HG02610 (cell line): ENCODE results near the gene BMP6.

Experiments used
- ATAC-seq: cut with Tn5 transposase; IDR thresholded peaks from one replicate; pipeline ENCODE4 v1.9.1; 2021; ENCODE audit warnings: mild to moderate bottlenecking, moderate library complexity; ENCODE audit not compliant: unreplicated experiment

The BMP6 gene

GRCh38 chr6:7725849-7726415 lies at the start of gene BMP6:
BMP6 (plus strand) TSS chr6:7726099; CDS start chr6:7726956, 857 bp downstream.
- peak; percentile 83 for ATAC-seq

DNA sequence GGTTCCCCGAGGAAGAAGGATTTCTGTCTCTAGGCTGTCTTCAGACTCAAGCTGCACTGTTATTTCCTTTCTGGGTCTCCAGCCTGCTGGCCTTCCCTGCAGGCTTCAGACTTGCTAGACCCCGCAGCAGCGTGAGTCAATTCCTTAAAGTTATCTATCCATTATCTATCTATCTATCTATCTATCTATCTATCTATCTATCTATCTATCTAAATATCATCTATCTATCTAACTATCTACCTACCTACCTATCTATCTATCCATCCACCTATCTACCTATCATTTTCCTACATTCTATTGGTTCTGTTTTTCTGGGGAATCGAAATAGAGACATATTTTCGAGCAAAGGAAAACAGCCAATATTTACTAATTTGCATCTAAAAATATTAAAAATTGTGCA lies 48.7 kb upstream of the BMP6 start:
- no peak for ATAC-seq

DNA sequence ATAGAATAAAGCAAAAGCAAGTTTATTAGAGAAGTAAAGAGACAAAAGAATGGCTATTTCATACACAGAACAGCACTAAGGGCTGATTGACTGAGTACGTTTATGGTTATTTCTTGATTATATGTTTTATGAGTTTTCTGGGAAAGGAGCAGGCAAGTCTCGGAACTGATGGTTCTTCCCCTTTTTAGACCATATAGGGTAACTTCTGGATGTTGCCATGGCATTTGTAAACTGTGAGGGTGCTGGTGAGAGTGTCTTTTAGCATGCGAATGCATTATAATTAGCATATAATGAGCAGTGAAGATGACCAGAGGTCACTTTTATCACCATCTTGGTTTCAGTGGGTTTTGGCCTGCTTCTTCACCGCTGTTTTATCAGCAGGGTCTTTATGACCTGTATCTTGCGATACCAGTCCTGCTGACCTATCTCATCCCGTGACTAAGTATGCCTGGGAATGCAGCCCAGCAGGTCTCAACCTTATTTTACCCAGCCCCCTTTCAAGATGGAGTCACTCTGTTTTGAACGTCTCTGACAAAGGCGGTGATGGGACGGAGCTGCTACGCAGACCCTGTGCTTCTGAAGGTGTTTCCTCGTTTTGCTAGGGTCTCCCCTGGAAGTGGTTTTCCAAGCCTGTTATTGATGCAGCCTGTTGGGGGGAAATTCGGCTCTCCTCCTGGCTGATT lies 45.4 kb upstream of the BMP6 start:
- ATAC-seq: no peak

GRCh38 chr6:7681449-7681848 lies 44.5 kb upstream of the BMP6 start:
- no peak for ATAC-seq

GRCh38 chr6:7684076-7684475 lies 41.8 kb upstream of the BMP6 start:
- no peak for ATAC-seq

DNA sequence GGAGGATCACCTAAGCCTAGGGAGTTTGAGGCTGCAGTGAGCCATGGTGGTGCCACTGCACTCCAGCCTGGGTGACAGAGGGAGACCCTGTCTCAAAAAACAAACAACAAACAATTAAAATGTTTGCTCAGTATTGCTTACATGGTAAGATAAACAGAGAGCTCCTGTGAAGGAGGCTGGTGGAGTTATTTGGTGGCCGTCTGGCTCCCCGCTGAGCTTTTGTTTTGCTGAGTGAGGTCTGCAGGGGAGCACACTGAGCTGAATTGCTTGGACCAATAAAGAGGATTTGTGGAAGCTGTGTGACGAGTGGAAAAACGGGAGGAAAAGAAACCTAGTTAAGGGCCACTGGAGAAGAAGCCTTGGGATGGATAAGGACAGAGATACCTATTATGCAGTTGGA lies 41.1 kb upstream of the BMP6 start:
- ATAC-seq: no peak

- ATAC-seq: no peak
Observed at GRCh38 chr6:7685276-7685675, 40.6 kb upstream of the BMP6 start.

DNA sequence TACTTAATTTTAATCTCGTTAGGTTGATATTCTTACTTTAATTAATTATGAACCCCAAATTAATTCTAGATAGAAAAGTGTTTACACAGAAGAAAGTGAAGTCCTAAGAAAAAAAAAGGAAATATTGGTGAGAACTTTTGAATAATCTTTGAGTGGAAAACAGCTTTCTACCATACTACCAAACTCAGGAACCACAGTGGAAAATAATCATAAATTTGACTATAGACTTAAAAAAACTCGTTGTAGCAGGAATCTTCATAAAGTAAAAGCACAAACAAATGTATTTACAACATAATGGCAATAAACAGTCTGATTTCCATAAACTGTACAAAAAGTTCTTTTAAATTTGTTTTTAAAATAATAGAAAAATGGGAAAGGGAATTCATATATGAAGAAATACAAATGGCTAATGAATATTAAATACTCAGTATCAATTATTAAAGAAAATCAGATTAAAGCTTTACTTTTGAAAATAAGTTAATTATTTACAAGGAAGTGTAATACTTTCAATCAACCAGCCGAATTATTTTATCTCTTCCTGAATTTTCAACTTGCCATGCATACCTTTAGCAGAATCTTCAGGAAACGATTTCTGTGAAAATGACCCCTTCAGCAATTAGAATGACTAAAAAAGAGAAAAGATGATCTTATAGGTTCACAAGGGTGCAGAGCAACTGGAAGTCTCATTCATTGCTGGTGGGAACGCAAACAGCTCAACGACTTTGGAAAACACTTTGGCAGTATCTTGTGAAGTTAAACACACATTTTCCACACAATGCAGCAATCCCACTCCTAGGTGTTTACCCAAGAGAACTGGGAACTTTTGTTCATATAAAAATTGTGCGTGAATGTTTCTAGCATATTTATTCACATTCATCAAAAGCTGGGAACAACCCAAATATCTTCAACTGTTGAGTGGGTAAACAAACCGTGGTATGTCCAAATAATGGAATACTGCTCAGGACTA lies 38.5 kb upstream of the BMP6 start:
- no peak for ATAC-seq

- ATAC-seq: no peak
Observed at GRCh38 chr6:7691021-7691420, 34.9 kb upstream of the BMP6 start.

GRCh38 chr6:7691675-7692452 lies 34.0 kb upstream of the BMP6 start:
- ATAC-seq: no peak

DNA sequence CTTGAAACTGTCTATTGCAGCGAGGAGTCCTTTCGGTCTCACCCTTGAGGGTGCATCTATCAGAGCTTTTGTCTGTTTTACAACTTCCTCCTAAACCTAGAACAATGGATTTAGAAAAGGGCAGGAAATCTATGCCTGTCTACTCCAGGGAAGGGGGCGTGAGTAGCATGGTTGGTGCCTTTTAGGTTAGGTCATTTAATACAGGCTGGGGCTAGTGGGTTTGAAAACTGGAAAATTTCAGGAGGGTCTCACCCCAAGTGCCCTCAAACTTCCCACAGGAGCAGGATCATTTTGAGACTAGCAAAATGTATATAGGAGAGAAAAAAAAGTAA lies 33.5 kb upstream of the BMP6 start:
- no peak for ATAC-seq

- ATAC-seq: no peak
Observed at GRCh38 chr6:7693827-7694226, 32.1 kb upstream of the BMP6 start.

DNA sequence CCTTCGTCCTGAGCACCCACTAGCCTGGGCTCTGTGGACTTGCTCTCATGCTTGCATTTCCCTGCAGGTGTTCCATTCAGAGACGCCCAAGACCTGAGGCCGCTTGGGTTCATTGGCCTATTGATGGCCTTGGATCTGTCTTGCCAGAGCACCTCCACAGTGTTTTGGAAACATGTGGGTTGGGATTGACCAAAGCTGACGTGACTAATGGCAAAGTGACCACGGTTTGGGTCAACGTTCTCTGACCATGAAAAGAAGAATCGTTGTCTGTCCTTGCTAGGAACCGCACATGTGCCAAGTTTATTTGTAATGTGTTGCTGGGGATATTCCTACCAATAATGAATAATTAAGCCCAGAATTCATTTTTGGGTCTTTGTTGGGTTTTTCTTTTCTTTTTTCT lies 29.8 kb upstream of the BMP6 start:
- ATAC-seq: no peak

DNA sequence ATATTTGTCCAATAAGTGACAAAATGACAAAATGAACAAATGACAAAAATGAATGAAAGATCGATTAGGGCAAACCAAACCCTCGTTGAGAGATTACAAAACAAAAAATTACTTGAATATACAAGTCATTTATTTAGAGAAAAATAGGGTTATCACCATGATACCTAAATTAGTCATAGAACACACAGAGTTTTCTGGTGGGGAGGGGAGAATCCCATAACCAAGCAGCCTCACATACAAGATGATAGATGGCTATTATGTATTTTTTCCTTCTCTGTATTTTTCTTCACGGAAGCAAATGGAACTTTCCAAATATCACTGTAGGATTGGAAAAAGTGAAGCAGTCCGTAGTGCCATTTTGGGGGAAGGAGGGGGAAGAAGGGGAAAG lies 28.5 kb upstream of the BMP6 start:
- ATAC-seq: no peak

DNA sequence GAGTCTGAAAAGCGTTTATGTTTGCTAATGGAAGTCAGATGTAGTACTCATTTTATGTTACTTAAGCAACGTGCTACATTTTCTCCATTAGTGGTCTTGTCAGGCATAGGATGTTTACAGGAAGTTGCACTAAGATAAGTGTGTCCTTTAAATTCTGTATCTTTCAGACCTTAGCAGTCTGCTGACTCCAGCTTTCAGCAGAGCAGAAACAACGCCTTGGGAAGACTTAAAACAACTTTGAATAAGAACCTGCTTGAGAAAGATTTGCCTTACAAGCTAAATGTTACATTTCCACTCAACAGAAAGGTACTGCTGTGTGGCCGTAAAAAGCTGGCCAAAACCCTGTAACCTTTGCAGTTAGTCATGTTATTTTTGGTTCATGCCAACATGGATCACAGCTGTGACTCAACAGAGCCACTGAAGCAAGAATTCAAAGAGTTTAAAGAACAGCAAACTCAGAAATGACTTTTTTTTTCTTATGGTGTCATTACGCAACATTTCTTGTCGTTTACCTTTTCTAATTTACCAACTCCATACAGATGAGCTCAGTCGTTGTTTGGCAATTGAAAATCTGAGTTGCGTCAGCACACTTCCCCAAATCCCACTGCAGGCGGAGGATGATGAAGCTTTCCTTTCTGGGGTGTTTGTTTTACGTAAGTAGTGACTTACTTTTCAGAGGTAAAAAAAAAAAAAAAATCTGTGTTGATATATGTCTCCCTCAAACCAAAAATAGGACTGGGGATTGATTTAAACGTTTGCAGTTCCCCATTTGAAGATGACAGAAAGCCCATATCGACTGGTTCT lies 27.9 kb upstream of the BMP6 start:
- ATAC-seq: no peak

DNA sequence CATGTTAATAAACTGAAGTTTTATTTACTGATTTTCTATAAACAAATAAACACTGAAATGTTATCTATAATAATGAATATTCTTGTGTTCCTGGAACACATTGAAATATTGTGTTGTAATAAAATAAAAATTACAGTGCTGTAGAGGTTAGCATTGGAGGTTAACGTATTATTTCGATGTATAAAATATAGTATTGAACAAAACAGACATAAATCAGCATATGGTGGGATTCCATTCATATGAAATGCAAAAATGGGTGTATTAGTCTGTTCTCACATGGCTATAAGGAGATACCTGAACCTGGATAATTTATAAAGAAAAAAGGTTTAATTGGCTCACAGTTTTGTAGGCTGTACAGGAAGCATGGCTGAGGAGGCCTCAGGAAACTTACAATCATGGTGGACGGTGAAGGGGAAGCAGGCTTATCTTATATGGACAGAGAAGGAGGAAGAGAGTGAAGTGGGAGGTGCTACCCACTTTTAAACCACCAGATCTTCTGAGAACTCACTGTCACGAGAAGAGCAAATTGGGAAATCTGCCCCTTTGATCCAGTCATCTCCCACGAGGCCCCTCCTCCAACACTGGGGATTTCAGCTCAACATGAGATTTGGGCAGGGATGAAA lies 24.6 kb upstream of the BMP6 start:
- ATAC-seq: no peak

DNA sequence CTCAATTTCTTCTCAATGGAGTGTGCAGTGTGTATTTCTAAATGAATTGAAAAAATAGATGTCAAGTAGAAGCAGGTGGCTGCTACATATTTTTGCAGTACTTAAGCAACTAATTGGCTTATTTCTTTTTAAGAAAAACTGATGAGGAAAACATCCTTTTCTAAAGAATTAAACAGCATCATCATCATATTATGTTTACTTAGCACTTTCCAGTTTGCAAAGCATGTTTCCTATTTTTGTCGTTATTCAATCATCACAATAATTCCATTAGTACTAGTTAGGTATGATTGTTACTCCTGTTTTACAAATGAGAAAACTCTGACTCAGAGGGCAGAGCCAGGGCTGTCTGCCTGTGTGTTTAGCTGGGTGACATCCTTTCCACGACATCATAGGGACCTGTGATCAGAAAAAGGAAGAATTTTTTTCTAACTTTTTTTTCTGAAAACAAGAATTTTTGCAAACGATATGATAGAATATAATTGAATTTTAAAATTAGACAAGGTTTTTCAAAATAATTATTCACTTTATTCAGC lies 22.7 kb upstream of the BMP6 start:
- ATAC-seq: no peak

GRCh38 chr6:7705483-7705882 lies 20.4 kb upstream of the BMP6 start:
- ATAC-seq: no peak

DNA sequence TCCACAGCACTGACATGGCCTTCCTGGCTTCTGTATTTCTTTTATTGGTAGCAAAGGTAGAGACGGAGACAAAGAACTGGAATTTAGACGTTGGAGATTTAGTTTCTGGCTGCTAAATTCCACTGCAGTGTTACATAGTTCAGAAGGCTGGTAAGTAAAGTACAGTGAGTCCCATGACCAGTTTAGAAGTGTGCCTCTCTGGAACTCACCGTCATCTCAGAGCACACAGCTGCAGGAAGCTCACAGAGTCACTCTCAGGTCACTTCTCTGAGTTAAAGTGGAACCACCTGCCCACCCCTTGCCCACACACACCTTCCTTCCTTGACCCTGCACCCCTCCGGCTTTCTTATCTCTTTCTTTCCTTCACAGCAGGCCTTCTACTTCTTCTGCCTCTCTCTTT lies 19.6 kb upstream of the BMP6 start:
- ATAC-seq: no peak

GRCh38 chr6:7707787-7708186 lies 18.1 kb upstream of the BMP6 start:
- ATAC-seq: no peak
